ENCODE results near the gene SHISAL1. TPM values are rescaled to one million over a fixed set of nuclear protein-coding genes. Genes with fewer than 3 reads are reported as not detected.

The SHISAL1 gene
- total RNA-seq, 1 donor from 2014 or later: 6.5 TPM

DNA sequence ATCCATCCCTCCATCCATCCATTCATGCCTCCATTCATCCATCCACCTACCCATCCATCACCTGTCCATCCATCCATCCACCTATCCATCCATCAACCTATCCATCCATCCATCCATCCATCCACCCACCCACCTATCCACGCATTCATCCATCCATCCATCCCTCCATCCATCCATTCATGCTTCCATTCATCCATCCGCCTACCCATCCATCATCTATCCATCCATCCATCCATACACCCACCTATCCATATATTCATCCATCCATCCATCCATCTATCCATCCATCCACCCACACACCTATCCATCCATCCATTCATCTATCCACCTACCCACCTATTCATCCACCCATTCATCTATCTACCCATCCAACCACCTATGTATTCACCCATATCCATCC, 118.2 kb downstream of the SHISAL1 start:
- Mint-ChIP-seq H3K9me3 (ENCODE audit: unreplicated experiment) (no peaks in the 10 kb centered on the region), H3K27me3 (ENCODE audit: unreplicated experiment) (peaks cover 1% of the 10 kb centered on the region), H3K36me3 (ENCODE audit: low read depth, unreplicated experiment) (no peaks in the 10 kb centered on the region), H3K27ac (ENCODE audit: unreplicated experiment) (no peak overlapping the region), H3K4me1 (ENCODE audit: unreplicated experiment) (no peaks in the 10 kb centered on the region), H3K4me3 (ENCODE audit: unreplicated experiment) (no peak overlapping the region)
- DNase-seq (ENCODE audit: low spot score): no peak
- TF ChIP-seq, protein P1, sequence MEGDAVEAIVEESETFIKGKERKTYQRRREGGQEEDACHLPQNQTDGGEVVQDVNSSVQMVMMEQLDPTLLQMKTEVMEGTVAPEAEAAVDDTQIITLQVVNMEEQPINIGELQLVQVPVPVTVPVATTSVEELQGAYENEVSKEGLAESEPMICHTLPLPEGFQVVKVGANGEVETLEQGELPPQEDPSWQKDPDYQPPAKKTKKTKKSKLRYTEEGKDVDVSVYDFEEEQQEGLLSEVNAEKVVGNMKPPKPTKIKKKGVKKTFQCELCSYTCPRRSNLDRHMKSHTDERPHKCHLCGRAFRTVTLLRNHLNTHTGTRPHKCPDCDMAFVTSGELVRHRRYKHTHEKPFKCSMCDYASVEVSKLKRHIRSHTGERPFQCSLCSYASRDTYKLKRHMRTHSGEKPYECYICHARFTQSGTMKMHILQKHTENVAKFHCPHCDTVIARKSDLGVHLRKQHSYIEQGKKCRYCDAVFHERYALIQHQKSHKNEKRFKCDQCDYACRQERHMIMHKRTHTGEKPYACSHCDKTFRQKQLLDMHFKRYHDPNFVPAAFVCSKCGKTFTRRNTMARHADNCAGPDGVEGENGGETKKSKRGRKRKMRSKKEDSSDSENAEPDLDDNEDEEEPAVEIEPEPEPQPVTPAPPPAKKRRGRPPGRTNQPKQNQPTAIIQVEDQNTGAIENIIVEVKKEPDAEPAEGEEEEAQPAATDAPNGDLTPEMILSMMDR (IDR thresholded peaks at IDR 0.05; ENCODE audit: unreplicated experiment): no peak

Other genes with a start within 250 kb of the SHISAL1 start
- 0.90 TPM for gene PARVG, start 132.0 kb downstream of the SHISAL1 start, total RNA-seq (ENCODE audit: unreplicated experiment)
- gene RTL6, start 185.3 kb upstream of the SHISAL1 start, total RNA-seq (ENCODE audit: unreplicated experiment): 18.8 TPM

All from endothelial cell (in vitro differentiated cells).